ENCODE results near the gene BID. TPM values are rescaled to one million over a fixed set of nuclear protein-coding genes. Genes with fewer than 3 reads are reported as not detected.

BID gene
- total RNA-seq, 2 experiments from 2014 or later: 16.3 to 19.9 TPM

DNA sequence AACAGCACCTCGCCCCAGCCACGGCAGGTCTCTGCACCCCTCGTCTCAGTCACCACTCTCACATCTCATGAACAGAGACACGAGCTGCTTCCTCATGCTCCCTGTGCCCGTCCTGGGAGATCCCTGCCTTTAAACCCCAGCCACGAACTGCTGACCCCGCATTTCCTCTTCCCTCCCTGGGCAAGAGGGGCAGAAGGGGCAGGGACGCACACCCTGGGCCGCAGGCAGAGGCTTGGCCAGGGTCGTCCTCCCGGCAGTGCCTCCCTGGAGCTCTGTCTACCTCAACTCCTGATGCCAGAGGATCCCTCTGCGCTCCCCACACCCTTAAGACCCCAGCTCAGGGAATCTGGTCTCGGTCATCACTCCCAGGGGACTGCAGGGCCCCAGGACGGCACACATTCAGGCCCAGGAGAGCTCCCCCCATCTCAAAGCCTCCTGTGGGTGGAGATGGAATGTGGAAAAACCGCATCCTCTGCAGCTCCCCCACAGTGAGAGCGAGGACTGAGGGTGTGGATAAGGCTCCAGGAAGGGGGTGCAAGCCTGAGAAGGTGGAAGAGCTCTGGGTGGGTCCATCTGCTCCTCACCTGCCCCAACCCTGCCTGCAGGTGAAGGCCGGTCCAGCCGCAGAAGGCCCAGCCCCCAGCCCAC is 1.2 kb downstream of the BID start:
- intact Hi-C loops (cut with micrococcal nuclease): no loop called here
- DNase-seq: no peak
- Mint-ChIP-seq H3K9me3 (no peaks in the 10 kb centered on the region), H3K36me3 (ENCODE audit: low read depth) (no peaks in the 10 kb centered on the region), H3K4me3 (peak overlapping the region; percentile 77), H3K27me3 (peaks cover 1% of the 10 kb centered on the region), H3K27ac (no peak overlapping the region), H3K4me1 (ENCODE audit: low read depth) (peaks cover 68% of the 10 kb centered on the region)
- TF ChIP-seq, protein P1, sequence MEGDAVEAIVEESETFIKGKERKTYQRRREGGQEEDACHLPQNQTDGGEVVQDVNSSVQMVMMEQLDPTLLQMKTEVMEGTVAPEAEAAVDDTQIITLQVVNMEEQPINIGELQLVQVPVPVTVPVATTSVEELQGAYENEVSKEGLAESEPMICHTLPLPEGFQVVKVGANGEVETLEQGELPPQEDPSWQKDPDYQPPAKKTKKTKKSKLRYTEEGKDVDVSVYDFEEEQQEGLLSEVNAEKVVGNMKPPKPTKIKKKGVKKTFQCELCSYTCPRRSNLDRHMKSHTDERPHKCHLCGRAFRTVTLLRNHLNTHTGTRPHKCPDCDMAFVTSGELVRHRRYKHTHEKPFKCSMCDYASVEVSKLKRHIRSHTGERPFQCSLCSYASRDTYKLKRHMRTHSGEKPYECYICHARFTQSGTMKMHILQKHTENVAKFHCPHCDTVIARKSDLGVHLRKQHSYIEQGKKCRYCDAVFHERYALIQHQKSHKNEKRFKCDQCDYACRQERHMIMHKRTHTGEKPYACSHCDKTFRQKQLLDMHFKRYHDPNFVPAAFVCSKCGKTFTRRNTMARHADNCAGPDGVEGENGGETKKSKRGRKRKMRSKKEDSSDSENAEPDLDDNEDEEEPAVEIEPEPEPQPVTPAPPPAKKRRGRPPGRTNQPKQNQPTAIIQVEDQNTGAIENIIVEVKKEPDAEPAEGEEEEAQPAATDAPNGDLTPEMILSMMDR (IDR thresholded peaks at IDR 0.05): no peak
- ChIA-PET CTCF (interaction anchor here (1.0 to 1.9 kb wide), 4 partner anchors 12 to 33 kb away, joined by 3 to 9 read pairs (median 8); no protein-coding TSS in a partner anchor), POLR2A (interaction anchor here (1.0 to 2.0 kb wide), 7 partner anchors 9 to 317 kb away, joined by 3 to 6 read pairs (median 4); no protein-coding TSS in a partner anchor)
- no peak for ATAC-seq

DNA sequence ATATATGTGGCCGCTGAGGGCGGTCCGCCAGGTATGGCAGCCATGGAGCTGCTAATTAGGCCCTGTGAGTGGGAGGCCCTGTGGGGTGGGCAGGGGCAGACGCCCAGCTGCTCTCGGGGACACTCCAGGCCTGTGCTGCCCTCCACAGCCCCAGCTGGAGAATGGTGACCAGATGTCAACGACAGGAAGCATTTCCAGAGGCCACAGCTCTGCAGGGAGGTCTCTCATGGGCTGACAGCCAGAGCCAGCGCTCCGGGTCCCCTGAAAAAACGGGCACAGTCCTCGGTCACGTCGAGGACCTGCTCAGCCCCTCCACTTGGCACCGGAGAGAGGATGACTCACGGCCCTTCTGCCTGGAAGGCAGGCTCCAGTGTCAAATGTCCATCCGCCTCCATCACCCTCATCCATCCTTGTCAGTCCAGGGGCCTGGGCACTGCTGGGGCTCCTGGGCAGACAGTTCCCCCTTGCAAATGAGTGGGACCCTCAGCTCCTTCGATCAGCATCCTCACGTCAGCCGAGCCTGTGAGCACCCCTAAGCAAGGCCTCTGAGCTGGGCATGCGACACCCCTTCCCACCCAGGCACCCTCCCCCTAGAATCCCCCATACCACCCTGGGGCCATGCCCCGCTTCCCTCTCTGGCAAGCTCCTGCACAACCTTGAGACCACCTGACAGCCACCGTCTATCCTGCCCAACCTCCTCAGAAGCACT is 1.9 kb downstream of the BID start:
- Mint-ChIP-seq H3K4me1 (ENCODE audit: low read depth) (peaks cover 68% of the 10 kb centered on the region), H3K27ac (no peak overlapping the region), H3K9me3 (no peaks in the 10 kb centered on the region), H3K4me3 (peak overlapping the region; percentile 77), H3K27me3 (peaks cover 1% of the 10 kb centered on the region), H3K36me3 (ENCODE audit: low read depth) (peaks cover 2% of the 10 kb centered on the region)
- TF ChIP-seq, protein P1 (IDR thresholded peaks at IDR 0.05): no peak
- no peak for DNase-seq
- ATAC-seq: no peak
- intact Hi-C loops (cut with micrococcal nuclease): no loop called here
- ChIA-PET POLR2A (interaction anchor here (0.8 to 2.0 kb wide), 8 partner anchors 8 to 318 kb away, joined by 3 to 6 read pairs (median 4); no protein-coding TSS in a partner anchor), CTCF (interaction anchor here (1.9 kb wide), 3 partner anchors 13 to 30 kb away, joined by 5 to 9 read pairs (median 8); no protein-coding TSS in a partner anchor)

DNA sequence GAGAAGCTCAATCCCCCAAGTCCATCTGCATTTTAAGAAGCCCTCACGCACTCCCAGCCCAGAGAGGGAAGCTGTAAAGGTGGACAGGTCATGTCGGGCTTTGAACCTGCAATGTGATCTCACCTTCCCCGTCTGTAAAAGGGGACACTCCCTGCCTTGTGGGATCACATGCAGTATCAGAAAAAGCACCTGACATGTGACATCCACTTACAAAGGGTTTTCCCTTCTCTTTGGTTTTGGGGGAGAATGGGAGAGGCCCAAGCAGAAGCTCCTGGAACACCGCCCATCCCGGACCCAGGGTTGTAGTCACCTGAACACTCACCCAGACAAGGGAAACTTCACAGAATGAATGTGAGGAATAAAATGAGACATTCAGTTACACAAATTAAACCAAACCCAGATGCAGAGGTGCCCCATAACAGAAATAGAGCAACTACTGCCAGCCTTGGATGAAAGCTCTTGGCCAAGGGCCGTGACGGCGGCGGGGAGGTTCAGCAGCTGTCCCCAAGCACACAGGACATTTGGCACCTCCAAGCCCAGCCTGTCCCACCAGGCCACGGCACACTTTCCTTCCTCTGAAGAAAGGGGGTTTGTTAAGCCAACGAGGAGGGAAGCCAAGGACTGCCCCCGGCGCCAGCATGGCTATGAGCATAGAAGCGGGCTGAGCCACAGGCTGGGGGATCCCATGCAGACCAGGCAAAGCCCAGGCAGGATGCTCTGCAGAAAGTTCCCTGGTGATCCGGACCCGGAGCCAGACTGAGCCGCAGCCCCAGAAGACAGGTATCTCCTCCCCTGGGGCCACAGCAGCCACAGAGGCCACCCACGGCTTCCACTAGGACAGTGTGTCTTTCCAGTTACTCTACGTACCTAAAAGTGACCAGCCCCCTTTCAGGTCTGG is 3.8 kb downstream of the BID start:
- Mint-ChIP-seq H3K4me1 (ENCODE audit: low read depth) (peaks cover 55% of the 10 kb centered on the region), H3K9me3 (no peaks in the 10 kb centered on the region)

DNA sequence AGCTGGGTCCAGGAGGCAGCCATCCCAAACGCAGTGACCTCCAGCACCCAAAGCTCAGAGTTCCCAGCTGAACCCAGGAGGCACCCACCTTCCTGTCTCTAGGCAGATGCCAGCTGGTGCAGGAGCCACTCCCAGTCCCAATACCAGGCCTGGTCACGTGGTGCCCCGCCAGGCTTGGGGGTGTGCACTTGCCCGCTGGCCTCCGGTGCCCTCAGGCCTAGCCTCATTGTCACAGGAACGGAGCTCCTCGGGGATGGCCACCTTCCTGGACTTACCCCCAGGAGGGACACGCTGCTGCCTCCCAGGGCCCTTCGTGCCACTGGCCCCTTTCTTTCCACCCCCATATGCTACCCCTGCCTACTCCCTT is 4.6 kb downstream of the BID start:
- DNase-seq: no peak
- Mint-ChIP-seq H3K27ac (no peak overlapping the region), H3K9me3 (no peaks in the 10 kb centered on the region), H3K36me3 (ENCODE audit: low read depth) (peaks cover 2% of the 10 kb centered on the region), H3K4me3 (no peak overlapping the region), H3K4me1 (ENCODE audit: low read depth) (peaks cover 51% of the 10 kb centered on the region), H3K27me3 (peaks cover 1% of the 10 kb centered on the region)
- ChIA-PET POLR2A (interaction anchor here (1.2 to 3.7 kb wide), 2 partner anchors 8 to 12 kb away, joined by 5 to 25 read pairs; no protein-coding TSS in a partner anchor), CTCF (interaction anchor here (1.0 to 1.1 kb wide), 2 partner anchors 16 to 227 kb away, joined by 3 to 6 read pairs; no protein-coding TSS in a partner anchor)
- intact Hi-C loops (cut with micrococcal nuclease): no loop called here
- TF ChIP-seq, protein P1 (IDR thresholded peaks at IDR 0.05): no peak
- no peak for ATAC-seq

More for the DNA sequence above, 3.8 kb downstream of the BID start:
- TF ChIP-seq, protein P1 (IDR thresholded peaks at IDR 0.05): no peak
- ATAC-seq (no peak), DNase-seq (no peak)
- Mint-ChIP-seq H3K27ac (no peak overlapping the region), H3K36me3 (ENCODE audit: low read depth) (peaks cover 2% of the 10 kb centered on the region), H3K27me3 (peaks cover 1% of the 10 kb centered on the region), H3K4me3 (no peak overlapping the region)
- ChIA-PET CTCF (interaction anchor here (1.0 to 1.9 kb wide), 3 partner anchors 15 to 226 kb away, joined by 3 to 6 read pairs (median 5); no protein-coding TSS in a partner anchor), POLR2A (interaction anchor here (0.8 to 3.7 kb wide), 3 partner anchors 7 to 11 kb away, joined by 3 to 25 read pairs (median 5); no protein-coding TSS in a partner anchor)
- intact Hi-C loops (cut with micrococcal nuclease): no loop called here
